Activated CD4-positive, alpha-beta T cell treated with anti-CD3 and anti-CD28 coated beads, Interleukin-2, amount 50 U/mL, for 16 hours (primary cell): ENCODE results near the gene CABP2.
"Not testable (repeated sequence)": the region's sequence is repeated elsewhere in the genome, so short reads cannot be mapped to it uniquely, and the experiment has no call there.

Experiments used
- DNase-seq: peaks from one replicate; pipeline ENCODE4 v3.0.0-alpha.2; 2020

Gene CABP2

DNA sequence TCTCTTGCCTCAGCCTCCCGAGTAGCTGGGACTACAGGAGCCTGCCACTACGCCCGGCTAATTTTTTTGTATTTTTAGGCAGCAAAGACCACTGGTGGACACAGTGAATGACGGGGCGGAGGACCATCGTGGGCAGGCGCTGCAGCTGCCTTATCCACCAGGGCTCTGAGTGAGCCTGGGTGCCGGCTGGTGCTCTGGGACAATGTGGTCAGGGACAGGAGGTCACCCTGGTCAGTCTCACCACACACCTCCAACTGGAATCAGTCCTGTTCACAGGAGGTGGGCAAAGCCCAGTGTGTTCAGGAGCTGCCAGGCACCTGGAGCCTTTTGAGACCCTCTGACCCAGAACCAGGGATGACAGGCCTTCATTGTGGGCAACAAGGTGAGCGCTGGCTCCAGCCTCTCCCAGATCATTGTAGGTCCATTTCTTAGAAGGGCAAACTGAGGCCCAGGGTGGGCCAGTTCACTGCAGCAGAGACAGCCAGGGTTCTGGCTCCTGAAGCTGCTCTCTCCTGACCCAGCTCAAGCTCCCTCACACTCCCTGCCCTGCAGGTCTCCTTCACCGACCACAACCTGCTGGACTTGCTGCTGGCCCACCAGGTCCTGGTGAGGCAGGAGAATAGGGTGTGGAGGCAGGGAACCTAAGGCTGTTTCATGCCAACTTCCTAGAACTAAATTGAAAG, 15.7 kb upstream of the CABP2 start:
- no peak for DNase-seq

DNA sequence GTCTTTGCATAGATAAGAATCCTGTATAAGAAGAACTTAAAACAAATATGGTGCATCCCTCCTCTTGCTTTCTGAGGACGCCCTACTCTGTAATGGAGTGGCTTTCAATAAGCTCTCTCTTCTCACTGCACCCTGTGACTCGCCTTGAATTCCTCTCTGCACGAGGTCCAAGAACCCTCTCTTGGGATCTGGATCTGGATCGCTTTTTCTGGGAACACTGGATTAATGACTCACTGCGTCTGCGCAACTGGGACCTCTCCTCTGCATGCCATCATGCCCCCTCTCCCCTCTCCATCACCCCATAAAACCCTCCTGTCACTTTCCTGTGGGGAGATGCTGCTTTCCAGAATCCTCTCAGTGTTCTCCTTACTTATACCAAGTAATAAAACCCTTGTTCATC, 15.1 kb upstream of the CABP2 start:
- no peak for DNase-seq

DNA sequence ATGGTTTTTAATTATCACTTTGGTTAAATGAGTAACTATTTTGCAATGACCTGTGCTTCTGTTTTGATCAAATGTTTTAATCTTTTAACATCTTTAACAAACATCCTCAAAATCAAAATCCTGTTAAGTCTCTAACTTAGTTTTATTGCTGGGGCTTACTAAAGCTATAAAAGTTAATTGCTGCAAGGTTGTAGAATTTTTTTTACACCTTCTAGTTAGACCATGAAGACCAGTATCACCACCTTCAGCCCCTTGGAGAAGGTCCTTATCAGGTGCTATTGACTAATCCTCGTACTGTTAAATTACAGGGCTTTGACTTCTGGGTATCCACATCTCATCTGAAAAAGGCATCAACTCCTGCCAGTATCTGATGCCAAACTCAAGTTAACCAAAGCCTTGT, 12.3 kb upstream of the CABP2 start:
- DNase-seq: no peak

DNA sequence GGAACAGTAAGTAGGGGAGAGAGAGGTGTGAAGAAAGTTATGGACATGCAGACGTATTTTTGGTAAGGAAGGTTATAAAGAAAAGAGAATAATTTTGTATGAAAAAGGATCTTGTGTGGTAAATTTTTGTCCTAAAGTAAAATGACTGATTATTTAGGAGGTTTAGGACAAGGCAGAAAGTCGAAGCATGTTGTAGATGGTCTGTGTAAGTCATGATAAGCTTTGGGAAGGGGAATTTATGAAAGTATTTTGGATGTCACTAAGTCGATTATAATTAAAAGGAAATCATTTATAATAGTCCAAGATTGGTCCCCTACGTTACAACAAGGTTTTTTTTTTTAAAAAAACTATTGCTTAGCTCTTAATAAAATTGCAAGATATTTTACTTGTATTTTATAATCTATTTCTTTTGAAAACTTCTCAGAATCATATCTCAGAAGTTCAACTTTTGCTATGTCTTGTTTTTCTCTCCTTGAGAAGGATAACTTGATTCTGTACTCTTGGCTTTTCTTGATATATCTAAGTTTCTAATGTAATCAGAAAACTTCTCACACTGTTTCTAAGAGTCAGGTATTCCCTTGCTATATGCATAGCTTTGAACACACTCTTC, 10.9 kb upstream of the CABP2 start:
- DNase-seq: no peak

DNA sequence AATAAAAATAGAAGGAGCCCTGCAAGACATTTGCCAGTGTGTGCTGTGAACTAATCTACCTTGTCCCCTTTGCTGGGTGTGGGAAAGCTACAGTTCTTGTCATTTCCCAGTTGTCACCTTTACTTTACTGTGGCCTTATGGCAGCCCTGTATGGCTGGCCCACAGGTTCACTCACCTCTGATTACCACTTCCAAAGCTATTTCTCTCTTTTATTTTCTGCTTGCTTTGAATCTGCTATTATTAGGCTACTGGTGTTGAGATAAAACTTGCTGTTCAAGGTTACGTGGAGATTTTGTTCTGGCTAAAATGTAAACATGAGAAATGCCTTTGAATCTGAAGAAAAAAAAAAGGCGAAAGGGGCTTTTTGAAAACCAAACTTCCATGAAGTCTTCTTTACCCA, 9.6 kb upstream of the CABP2 start:
- no peak for DNase-seq

DNA sequence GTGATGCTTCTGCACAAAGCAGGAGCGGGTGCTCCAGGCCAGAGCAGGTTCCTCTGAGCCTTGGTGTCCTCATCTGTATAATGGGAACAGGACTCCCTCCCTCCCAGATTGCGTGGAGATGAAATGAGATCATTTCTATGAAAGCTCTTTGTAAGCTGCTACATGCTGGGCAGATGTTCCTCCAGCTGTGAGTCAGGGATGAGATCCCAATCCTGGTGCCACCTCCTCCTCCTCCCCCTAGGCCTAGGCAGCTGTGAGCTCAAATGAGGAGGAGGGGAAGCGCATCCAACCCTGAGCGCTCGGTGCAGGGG, 7.0 kb upstream of the CABP2 start:
- DNase-seq: no peak

DNA sequence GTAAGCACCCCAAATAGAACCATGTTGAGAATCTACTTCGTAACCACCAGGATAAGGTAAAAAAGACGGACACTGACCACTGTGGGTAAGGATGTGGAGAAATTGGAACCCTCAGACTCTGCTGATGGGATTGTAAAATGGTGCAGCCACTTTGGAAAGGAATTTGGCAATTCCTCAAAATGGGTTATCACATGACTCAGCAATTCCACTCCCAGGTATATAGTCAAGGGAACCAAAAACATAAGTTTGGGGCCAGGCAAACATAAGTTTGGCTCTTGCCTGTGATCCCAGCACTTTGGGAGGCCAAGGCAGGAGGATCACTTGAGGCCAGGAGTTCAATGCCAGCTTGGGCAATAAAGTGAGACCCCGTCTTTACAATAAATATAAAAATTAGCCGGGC, 5.1 kb upstream of the CABP2 start:
- DNase-seq: no peak

DNA sequence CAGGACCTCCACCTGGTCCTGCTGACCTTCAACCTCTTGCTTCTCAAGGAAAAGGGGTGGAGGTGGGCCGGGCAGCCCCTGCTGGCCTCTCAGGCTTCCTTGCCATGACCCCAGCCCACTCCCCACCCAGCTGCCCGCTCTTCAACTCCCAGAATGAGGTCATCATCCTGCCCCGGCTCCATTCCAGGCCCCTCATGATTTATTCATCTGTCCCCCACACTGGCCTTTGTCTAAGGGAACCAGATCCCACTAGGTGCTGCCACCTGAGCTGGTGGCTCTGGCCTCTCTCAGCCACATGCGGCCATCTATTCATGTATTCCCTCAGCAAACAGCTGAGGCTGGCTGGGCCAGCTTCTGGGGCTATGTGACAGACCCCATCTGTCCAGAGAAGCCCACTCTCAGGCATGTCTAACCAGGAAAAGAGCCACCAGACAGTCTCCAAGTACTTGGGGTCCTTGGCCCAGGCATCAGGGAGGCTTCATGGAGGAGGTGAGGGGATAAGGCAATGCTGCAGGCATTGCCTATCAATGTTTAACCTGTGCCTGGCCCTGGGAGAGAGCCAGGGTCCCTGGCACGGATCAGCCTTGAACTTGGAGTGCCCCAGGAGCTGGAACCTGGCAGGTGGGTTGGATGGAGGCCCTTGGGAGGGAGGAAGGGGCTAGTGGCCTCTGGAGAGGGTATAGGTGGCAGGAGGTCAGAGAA, 2.2 kb upstream of the CABP2 start:
- DNase-seq: no peak

DNA sequence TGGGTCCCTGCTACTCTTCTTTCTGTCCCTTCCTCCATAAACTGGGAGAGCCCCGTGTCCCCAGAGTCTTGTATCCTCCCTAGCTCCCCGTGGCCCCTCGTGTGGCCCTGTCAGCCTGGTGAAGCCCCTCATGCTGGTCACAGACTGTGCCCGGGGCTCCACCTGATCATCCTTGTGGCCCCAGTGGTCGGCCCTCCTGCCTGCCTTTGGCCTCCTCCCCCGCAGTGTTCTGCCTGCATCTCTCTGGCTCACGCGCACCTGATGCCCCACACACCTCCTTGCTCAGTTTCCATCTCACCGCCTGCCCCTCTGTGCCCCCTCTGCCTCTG, 1.2 kb upstream of the CABP2 start:
- no peak for DNase-seq

DNA sequence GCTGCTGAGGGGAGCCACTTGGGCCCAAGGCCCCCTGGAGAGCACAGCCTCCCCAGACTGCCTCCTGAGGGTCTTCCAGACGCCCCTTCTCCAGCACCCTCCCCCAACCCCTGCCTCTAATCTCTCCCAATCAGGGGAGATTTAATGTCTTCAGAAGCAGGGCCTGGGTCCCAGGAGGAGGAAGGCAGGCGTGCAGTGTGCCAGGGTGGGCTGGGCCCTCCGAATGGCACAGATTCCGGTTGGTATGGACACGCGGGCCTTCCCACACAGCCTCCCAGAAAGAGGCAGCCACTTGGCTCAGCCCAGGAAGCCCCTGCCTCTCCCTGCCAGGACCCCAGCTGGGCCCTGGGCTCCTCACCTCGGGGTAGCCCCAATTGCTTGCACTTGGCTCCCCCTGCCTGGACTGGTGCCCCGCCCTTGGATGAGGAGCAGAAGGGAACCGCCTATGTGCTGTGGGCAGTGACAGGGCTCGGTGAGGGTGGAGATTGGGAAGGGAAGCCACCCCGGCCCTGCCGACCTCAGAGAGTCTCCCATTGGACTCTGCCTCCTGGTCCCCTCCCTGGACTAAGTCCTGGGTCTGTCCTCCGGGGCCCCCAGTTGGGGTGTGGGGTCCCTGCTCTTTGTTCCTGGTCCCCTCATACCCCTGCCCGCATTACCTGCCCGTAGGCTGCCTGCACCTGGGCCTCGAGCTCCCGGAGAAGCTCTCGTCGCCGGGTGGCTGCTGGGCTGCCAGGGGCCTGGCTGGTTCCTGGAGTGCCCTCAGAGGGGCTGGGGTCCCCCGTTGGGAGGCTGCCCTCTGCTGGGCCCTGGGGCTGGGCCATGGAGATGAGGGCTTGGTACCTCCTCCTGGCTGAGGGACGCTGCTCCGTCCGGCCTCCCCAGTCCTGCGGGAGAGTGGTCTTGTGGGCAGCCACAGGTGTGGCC, 572 bp upstream of the CABP2 start:
- no peak for DNase-seq

DNA sequence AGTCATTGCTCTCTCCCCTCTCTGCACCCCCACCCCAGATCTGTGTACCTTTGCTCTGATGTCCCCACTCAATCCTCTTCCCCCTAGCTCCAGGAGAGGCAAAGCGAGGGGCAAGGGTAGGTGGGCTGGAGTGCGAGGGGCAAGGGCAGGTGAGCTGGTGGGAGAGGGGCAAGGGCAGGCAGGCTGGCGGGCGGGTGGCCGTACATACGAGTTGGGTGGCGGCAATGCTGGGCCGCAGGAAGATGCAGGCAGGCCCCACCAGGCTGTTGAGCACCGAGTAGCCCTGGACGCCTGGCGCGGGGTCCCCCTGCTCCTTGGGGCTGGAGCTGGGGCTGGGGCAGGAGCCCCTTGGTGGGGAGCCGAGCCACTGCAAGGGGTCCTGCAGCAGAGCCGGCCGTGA, 908 bp downstream of the CABP2 start:
- DNase-seq: no peak

DNA sequence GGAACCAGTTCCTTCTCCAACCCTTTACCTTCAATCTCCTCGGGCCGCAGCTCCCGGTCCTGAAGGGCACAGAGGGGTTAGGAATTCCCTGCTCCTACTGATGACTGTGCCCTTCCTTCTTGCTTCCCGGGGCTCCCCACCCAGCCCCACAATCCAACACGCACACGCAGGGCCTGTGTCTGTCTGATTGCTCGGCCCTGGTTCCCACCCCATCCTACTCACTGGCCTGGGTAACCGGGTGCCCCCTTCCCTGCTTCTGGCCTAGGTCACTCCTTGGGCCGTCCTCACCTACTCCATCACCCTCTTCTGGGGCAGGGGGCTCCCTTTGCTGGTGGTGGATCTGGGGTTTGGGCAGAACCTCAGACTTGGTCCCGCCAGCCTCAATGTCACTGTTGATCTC, 1.3 kb downstream of the CABP2 start:
- DNase-seq: no peak

DNA sequence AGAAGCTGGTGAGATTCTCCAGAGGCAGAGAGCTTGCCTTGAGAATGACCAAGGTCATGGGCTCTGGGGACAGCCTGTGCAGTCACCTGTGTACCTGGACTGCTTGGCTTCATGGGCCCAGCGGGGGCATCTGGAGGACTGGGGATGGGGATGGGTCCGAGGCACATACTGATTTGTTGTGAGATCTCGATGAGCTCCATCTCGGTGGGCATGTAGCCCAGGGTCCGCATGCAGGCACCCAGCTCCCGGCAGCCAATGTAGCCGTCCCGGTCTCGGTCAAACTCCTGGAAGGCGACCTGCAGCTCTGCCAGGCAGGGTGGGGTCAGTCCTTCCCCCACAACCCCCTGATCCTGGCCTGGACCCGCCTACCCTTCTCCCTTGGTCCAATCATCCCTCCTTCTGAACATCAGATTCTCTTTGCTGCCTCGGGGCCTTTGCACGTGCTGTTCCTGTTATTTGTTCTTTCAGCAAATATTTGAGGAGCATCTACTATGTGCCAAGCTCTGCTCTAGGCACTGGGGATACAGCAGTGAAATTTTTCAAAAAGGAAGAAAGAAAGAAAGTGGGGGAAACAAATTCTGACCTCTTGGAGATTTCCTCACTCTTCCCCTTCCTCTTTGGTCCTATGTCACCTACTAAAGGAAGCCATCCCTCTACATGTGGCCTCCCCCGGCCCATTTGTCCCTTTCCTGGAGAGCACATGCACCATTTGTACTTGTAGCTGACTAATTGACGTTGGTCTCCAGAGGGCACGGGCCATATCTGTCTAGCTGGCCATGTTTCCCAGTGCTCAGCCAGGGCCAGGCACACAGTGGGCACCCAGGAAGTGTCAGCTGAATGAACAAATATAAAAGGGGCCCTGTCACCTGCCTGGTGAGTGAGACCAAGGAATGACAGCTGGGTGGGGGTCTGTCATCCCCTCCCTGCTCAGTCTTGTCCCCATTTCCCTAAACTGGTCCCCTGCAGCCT, 2.1 kb downstream of the CABP2 start:
- no peak for DNase-seq

DNA sequence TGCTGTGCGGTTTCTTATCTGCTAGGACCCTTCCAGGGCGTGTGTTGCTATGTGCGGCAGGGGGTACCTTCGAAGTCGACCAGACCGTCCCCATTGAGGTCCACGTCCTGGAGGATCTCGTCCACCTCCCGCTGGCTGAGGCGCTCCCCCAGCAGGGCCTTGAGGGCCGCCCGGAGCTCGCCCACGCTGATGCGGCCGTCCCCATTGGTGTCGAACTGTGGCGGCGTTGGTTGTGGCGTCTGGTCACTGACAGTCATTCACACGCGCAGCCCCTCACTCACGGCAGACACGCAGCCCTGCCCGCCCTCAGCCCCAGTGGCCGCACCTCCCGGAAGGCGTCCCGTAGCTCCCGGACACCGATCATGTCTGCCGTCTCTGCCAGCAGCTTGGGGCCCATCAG, 3.5 kb downstream of the CABP2 start:
- no peak for DNase-seq

DNA sequence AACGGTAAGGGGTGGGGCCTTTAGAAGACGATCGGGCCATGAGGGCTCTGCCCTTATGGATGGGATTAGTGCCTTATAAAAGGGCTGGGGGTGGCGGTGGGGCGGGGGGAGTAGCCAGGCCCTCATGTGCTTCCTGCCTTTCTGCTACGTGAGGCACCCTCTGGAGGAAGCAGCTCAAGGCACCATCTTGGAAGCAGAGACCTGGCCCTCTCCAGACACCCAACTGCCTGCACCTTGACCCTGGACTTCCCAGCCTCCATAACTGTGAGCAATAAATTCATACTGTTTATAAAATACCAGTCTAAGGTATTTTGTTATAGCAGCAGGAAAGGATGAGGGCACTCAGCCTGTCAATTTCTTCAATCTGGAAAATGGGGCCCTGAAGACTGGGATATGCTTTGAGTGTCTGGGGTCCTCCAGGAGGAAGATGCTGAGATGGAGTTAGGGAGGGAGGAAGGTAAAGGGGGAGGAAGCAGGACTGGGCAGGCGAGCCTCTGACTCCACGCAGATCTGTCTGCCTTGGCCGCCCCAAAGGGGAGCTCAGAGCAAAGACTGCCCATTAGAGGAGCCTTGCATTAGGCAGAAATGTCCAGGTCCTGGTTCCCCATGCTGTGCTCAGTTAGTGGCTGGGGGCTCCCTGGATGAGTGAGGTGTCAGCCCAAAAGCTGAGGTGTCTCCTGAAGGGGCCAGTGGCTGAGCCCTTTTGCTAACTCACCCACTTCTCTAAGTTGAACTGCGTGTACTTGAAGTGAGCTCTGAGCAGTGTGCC, 5.3 kb downstream of the CABP2 start:
- DNase-seq: no peak

DNA sequence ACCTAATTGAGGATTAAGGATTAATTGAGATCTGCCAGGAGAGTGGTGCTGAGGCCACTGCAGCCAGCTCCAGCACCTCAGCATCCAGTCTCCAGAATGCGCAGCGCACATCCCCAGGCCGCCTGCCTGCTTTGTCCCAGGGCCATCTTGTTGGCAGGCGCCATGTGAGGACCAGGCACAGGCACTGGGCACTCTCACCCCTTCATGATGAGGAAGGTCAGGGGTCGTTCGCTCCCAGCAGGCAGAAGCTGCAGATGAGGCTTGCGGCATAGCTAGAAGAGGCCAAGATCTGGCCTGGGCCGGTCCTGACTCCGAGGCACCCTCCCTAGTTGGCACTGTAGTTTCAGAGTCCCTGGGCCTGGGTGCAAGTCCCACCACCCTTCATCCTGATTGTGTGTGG, 6.4 kb downstream of the CABP2 start:
- DNase-seq: no peak

DNA sequence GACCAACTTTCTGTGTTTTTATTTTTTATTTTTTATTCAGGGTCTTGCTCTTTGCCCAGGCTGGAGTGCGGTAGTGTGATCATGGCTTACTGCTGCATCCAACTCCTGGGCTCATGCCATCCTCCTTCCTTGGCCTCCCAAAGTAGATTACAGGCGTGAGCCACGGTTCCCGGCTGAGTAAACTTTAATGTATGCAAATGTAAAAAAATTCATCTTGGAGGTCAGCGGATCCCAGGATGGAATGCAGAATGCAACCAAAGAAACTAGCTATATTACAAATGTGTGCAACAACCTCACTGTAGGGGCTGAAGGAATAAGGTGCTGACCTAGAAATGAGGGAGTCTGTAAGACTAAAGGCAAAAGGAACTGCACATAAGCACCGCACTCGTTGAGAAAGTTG, 9.1 kb downstream of the CABP2 start:
- DNase-seq: no peak

DNA sequence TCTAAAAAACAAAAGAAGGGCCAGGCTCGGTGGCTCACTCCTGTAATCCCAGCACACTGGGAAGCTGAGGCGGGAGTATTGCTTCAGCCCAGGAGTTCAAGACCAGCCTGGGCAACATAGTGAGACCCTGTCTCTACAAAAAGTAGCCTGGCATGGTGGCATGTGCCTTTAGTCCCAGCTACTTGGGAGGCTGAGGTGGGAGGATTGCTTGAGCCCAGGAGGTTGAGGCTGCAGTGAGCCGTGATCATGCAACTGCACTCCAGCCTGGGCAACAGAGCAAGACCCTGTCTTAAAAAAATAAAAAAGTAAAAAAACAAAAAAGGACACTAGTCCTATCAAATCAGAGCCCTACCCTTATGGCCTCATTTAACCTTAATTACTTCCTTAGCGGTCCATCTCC, 11.7 kb downstream of the CABP2 start:
- DNase-seq: not testable (repeated sequence)

DNA sequence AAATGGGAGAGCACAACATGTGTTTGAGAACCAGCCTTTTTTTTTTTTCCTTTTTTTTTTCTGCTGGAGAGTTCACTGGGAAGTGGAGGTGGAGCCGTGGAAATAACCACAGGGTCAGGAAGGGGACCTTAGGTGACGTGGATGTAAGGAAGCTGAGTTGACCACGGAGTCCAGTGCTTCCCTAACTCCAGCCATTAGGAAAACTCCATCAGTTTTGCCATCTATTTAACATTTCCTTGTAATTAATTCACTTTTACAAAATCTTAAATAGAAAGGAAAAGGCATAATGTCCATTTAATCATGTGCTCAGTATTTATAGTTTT, 13.3 kb downstream of the CABP2 start:
- no peak for DNase-seq

DNA sequence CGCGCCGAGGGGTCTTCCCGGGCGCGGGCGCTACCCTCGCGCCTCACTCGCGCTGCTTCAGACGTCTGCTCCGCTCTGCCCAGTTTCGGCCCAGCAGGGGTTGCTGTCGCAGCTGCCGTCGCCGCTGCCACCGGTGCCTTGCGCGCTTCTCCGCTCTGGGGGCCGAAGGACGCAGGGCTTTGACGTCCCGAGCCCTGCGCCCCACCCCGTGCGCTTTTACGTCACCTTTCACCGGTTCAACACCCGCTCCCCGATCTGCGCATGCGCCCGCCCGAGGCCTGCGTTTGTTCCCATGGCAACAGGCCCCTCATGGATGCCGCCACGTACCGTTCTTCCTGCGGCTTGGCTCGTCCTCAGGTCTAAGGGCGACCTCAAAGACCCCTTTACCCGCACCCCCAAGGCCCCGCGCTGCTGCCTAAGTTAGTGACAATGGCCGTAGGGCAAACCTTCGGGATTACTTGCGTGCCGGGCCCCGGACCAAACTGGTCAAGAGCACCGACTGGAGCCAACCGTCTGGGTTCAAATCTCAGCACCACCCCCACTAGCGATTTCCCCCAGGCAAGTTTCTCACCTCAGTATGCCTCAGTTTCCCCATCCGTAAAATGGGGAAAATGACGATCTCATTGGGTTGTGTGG, 14.6 kb downstream of the CABP2 start:
- DNase-seq: peak; percentile 98

DNA sequence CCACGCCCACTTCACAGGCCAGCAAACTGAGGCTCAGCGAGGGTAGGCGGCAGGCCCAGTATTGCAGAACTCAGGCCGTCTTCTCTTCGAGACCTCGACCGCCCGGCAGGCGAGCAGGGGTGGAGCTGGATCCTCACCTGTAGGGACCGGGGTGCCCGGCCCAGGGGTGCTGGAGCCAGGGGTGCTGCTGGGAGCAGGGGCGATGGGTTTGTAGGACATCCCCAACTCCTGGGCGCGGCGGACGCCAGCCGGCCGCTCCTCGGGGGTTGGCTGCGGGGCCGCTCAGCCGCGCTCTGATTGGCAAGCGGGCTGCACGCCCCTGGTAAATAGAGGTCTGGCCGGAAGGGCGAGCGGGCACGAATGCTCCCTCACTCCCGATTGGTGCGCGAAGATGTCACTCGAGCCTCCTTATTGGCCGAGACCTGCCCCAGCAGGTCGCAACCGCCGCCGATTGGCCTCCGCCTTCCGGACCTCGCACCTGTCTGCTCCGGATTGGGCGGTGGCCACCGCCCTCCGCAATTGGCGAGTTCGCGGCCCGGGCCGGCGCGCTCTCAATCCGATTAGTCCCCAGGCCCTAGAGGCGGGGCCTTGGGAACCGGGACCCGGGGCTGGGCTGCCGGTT, 15.3 kb downstream of the CABP2 start, which contains the start of gene CDK2AP2:
Gene CDK2AP2, minus strand, starts transcription at position 299 of the 622 bp plus-strand sequence. Its CDS starts 80 bp downstream, at position 219.
- peak; percentile 100 for DNase-seq
